Measurements from ENCODE around the gene IL17REL.
A peak's percentile ranks its signal among the peaks of the same experiment; 100 is the strongest.
"Not testable (repeated sequence)": the region's sequence is repeated elsewhere in the genome, so short reads cannot be mapped to it uniquely, and the experiment has no call there.

The IL17REL gene

DNA sequence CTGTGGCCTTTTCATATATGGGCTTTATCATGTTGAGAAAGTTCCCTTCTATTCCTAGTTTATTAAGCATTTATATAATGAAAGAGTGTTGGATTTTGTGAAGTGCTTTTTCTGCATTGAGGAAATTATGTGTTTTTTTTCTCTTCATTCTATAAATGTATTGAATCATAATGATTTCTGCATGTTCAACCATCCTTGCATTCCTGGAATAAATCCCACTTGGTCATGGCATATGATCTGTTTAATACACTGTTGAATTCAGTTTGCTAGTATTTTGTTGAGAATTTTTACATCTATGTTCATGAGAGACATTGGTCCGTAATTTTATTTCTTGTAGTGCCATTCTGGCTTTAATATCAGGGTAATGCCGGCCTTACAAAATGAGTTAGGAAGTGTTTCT is 26.2 kb downstream of the IL17REL start:
- DNase-seq (ENCODE audit: low read depth): no peak

DNA sequence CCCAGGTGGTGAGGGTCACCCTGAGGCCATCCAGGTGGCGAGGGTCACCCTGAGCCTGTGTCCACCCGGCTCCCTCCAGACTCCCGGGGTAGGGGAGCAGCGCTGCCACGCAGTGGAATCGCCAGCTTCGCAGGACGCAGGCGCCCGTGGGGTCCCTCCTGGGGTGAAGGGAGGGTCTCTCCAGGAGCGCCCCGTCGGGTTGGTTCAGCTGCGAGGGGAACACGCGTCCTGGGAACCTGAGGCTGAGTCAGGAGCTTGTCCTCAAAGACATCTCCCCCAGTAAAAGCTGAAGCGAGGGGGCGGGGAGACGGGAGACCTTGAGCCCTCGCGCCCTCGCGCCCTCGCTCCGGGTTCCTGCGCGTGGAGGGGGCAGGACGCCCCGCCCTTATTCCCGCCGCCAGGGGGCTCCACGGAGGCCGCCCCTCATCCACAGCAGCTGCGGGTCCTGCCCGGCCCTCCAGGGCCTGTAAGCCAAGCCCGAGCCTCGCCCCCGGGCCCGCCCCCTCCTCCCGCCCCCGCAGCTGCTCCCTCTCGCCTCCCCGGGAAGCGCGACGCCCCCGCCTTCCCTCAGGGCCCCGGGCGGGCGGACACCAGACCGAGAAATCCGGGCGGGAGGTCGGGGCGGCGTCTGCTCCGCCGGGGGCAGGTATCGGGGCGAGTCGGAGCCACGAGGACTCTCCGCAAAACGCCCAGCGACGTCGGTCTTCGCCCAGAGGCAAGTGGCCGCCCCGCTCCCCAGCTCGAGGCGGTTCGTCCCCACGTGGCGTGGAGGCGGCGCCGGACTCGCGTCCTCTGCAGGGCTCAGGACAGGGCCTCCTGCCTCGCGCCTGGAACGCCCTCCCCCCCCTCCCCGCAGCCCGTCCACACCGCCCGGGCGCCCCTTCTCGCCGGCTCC is 29.2 kb downstream of the IL17REL start:
- no peak for DNase-seq (ENCODE audit: low read depth)

DNA sequence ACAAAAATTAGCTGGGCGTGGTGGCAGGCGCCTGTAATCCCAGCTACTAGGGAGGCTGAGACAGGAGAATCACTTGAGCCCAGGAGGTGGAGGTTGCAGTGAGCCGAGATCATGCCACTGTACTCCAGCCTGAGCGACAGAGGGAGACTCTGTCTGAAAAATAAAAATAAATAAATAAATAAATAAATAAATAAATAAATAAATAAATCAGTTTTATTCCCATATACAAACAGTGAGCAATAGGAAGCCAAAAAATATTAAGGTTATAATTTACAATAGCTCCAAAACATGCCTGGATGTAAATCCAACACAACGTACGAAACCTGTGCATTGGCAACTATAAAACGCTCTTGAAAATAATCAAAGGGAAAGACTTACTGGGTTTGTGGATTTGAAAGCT is 30.8 kb downstream of the IL17REL start:
- DNase-seq (ENCODE audit: low read depth): not testable (repeated sequence)

DNA sequence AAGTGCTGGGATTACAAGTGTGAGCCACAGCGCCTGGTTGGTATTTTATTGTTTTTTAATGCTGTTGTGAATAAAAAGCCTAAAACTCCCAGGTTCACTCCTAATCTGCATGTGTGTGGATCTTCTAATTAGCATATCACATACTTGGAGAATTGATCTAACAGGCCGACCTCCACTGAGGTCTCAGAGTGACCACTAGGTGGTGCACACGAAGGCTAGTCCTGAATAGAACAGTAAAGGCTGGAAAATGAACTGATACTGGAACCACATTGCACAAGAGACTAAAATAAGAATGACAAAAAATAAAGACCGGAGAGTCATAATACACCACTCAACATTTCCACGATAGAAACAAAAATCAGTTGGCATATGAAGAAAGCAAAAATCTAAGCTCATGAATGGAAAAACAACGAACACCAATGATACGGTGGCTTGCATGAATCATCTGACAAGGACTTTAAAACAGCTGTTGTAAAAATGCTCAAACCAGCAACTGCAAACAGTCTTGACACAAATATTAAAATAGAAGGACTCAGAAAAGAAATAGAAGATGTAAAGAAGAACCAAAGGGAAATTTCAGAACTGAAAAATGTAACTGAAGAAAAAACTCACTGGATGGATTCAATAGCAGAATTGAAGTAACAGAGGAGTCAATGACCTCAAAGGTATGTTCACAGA is 32.8 kb downstream of the IL17REL start:
- peak; percentile 51 for DNase-seq (ENCODE audit: low read depth)

DNA sequence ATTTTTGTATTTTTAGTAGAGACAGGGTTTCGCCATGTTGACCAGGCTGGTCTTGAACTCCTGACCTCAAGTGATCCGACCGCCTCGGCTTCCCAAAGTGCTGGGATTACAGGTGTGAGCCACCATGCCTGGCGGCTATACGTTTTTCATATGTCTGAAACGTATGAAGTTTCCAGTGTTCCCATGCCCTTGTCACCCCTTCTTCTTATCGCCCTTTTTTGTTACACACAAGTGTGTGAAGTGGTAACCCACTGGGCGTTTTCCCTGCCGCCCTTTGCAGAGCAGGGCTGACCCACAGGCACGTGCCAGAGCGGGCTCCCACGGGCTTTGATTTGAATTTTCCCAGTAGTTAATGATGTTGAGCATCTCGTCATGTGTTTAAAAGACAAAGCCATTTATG is 35.0 kb downstream of the IL17REL start:
- DNase-seq (ENCODE audit: low read depth): no peak

DNA sequence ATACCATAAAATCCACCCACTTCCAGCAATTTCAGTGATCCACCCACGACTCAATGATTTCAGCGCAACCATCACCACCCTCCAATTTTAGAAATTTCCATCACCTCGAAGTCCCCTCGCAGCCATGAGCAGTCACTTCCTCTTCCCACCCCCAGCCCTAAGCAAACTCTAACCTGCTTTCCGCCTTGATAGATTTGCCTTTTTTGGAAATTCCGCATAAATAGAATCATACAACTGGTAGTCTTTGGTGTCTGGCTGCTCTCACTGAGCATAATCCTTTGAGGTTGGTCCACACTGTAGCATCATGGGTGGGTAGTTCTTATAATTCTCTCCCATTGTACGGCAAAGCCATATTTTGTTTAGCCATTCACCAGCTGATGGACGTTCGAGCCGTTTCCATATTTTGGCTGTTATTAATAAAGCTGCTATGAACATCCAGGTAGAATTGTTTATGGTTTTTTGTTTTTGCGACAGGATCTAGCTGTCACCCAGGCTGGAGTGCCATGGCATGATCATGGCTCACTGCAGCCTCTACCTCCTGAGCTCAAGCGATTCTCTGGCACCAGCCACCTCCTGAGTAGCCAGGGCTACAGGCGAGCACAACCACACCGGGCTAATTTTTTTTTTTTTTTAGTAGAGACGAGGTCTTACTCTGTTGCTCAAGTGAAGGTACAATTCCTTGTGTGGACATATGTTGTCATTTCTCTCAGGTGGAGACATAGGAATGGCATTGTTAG is 36.0 kb downstream of the IL17REL start:
- no peak for DNase-seq (ENCODE audit: low read depth)

DNA sequence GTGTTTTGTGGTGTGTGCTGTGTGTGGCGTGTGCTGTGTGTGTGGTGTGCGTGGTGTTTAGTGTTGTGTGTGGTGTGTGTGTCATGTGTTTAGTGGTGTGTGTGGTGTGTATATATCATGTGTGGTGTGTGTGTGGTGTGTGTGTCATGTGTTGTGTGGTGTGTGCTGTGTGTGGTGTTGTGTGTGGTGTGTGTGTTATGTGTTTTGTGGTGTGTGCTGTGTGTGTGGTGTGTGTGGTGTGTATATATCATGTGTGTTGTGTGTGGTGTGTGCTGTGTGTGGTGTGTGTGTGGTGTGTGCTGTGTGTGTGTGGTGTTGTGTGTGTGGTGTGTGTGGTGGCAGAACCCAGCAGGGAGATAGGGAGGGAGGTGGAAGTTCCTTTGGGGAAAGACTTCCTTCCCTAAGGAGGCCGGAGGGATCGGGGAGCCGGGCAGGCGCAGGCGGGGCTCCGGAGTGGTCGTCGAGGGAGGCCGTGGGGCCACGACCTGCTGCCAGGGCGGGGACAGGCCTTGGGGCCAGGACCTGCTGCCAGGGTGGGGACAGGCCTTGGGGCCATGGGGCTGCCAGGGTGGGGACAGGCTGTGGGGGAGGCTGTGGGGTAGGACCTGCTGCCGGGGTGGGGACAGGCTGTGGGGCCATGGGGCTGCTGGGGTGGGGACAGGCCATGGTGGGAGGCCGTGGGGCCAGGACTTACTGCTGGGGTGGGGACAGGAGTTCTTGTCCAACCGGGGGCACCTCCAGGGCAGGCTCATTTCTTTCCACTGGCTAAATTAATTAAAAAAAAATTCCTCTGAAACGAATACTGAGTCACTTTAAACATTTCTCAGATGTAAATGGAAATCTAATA is 36.8 kb downstream of the IL17REL start:
- DNase-seq (ENCODE audit: low read depth): no peak

DNA sequence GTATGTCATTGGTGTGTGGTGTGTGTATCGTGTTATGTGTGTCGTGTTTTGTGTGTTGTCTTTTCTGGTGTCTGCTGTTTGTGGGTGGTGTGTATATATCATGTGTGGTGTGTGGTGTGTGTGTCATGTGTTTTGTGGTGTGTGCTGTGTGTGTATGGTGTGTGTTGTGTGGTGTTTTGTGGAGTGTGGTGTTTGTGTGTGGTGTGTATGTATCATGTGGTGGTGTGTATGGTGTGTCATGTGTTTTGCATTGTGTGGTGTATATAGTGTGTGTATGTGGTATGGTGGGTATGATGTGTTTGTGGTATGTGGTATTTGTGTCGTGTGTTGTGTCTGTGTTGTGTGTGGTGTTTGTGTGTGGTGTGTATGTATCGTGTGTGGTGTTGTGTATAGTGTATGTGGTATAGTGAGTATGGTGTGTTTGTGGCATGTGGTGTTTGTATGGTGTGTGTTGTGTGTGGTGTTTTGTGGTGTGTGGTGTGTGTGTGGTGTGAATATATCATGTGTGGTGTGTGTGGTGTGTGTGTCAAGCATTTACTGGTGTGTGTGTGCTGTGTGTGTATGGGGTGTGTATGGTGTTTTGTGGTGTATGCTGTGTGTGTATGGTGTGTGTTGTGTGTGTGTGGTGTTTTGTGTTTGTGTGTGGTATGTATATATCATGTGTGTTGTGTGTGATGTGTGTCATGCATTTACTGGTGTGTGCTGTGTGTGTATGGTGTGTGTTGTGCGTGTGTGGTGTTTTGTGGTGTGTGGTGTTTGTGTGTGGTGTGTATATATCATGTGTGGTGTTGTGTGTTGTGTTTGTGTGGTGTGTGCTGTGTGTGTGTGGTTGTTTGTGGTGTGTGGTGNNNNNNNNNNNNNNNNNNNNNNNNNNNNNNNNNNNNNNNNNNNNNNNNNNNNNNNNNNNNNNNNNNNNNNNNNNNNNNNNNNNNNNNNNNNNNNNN is 39.3 kb downstream of the IL17REL start:
- DNase-seq (ENCODE audit: low read depth): no peak

DNA sequence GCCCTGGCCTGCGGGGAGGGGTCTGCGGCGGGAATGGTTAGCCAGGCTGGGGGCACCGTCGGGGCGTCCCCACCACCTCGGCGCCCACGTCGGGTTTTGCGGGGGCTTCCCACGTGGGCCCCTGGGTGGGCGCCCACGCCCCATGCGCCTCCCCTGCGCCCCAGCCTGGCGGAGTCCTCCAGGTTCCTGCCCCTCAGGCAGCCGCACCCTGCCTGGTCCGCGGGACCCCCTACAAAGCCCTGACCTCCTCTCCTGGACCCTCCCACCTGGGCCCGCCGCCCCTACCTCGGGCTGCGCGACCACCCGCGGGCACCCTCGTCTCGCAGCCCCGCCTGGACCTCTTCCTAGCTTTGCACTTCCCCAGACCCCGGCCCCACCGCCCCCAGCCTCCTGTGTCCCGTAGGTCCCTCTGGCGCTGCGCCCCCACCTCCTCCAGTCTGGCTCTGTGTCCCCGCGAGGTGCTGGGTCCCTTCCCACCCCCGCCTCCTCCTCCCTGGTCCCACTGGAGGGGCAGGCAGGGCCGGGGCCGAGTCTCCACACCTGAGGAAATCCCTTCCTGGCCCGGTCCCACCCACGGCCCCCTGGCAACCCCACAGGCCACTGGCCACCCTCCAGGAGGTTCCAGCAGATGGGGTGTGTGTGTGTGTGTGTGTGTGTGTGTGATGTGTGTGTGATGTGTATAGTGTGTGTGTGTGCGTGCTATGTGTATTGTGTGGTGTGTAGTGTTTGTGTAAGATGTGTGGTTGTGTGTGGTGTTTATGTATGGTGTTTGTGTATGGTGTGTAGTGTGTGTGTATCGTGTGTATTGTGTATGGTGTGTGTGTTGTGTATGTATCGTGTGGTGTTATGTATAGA is 40.2 kb downstream of the IL17REL start:
- no peak for DNase-seq (ENCODE audit: low read depth)

DNA sequence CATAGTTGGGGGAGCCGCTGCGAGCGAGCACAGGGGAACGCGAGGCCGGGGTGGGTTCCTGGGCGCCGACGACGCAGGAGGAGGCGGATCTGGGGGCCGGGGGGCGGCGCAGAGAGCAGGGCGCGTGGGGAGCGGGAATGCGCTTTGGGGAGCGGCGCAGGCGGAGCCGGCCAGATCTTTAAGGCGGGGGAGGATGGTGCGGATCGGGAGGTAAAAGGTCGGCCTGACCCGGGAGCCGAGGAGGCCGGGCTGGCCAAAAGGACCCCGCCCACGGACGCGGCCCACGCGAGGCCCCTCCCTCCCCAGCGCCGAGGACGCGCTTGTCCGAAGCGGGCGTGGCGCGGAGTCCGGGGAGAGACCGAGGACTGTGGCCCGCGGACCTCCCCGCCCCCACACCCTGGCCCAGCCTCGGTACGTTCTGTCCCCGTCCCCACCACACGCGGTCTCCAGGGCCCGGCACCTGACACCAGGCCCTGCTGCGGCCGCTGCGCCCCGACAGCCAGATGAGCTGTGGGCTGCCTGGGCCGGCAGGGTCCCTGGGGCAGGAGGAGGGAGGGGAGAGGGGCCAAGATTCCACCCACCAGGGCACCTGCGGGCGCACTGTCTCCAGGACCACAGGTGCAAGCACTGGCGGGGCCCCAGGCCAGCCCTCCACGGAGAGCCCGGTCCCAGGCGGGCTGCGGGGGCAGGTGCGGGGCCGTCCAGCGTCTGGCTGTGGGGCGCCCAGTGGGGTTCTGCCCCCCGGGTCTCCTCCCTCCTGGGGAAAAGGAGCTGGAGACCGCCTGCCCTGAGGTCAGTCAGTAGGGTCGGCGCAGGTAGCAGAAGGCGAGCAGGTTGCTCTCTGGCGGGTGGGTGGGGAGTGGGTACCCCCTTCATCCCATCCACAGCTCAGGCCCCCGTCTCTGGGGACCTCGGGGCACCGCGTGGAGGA is 41.1 kb downstream of the IL17REL start:
- DNase-seq (ENCODE audit: low read depth): peak; percentile 66

DNA sequence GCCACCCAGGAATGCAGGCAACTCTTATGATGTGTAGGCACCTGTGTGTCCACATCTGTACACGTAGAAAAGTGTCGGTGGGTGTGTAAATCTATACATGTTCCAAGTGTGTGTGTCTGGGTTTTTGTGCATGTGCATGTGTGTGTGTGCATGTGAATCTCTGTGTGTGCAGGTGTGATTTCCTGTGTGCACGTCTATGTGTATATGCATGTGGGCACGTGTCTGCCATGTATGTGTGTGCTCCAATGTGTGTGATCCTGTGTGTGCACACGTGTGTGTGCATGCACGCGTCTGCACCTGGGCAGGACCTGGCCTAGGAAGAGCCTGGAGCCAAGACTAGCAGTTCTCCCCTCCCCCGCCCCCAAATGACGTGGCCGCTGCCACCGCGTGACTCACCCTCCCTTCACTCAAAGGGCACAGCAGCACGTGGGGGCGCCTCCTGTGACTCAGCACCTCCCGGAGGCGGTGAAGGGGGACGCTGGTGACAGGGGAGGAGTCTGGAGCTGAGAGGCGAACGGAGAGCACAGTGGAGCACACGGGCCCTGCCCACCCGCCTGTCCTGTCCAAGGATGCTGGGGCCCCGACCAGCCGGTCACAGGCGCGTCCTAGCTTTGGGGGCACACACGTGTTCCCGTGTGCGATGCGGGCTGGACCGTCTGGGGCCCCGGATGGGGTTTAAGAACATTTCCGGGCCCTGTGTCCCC is 41.9 kb downstream of the IL17REL start:
- DNase-seq (ENCODE audit: low read depth): peak; percentile 98

DNA sequence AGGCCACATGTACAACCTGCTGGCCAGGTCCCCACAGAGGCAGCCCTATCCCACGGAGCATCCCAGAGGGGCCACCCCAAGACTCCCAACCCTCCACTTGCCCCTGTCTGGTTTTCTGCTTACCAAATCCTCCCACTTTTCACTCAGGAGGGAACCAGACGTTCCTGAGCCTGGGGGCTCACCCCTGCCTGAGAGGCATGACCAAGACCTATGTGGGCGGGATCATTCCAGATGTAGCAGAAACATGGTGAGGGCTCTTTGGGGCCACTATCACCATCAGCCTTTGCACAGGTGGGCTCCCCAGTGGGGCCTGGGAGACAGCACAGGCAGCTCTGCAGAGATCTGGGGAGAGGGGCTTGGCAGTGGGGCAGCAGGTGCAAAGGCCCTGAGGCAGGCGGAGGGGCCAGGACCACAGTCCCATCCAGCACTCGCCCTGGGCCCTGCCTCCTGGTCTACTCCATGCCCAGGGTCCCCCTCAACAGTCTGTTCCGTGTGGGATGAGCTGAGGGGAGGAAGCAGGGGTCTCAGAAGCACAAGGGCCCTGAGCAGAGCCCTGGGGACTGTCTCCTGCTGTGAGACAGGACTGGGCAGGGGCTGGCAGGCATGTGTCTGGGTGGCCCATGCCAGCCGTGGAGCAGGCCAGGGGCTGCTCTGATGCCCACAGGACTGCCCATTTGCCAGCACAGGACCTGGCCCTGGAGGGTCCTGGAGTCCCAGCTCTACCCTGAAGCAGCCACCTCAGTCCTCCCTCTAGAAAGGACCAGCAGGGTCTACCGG is 42.6 kb downstream of the IL17REL start:
- DNase-seq (ENCODE audit: low read depth): no peak

DNA sequence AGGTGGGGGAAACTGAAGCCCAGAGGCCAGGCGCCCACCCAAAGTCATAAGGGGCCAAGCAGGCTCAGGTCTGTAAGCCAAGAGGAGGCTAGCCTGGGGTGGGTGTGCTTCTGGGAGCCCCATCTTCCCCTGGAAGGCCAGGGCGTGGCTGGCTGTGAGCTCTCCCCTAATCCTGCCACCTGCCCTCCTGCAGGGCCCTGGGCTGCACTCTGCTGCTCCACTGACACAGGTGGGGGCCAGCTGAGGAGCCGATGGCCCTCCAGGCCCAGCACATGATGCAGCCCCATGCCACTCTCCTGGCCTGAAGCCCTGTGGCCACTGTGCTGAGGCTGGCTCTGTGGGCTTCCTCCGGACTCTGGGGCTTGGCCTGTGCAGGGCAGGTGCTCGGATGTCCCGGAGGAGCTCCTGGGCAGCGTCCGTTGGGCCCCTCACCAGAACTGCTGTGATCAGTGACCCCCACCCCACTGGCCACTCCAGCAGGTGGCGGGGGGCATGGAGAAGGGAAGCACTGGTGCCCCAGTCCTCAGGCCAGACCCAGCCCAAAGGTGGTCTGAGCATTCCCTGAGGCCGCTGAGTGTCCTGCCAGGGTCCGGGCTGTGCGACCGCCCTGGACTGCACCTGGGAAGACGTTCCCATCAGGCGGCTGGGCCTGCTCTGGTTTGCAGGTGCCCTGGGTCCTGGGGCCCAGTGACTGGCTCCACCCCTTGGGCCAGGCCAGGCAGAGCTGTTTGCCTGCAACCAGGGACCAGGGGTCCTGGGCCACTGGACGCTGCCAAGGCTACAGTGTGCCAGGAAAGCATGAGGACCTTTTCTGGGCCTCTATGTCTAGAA is 43.5 kb downstream of the IL17REL start:
- no peak for DNase-seq (ENCODE audit: low read depth)

DNA sequence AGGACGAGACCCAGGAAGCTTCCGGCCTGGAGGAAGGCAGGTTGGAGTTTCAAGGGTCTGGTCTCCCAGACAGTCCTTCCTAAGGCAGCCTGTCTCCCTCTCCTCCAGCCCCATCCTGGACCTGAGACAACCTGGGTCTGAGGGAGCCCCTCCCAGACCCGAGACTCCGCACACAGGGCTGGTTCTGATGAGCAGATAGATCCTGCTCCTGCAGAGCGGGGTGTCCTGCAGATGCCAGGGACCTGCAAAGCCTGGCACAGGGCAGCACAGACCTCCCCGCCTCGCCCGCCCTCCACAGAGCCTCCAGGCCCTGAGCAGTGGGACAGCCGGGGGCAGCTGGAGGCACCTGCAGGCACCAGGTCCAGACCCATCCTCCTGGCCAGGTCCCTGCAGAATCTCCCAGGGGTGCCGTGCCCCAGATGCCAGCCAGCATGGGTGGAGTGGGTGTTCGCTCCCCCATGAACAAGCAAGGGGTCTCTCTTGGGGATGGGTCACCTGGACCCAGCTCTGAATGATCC is 44.2 kb downstream of the IL17REL start:
- no peak for DNase-seq (ENCODE audit: low read depth)

DNA sequence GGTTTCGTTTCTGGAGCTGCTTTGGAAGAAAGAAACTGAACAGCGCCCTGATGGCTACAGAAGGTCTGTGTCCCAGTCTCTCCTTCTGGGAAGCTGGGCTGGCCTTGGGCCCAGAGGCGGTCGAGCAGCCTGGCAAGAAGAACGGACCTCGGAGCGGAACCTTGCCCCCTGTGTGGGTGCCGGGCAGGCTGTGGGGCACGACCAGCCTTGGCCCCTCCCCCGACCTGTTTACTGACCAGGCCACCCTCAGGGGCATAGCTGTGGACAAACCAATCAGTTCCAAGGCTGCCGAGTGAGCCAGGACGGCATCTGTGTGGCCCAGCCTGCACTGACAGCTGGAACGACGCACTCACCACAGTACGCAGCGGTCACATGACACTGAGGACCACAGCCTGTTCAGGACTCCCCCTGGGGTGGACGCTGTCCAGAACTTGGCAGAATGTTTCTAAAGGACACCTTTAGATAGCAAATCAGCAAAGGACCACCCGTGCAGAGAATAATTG is 44.8 kb downstream of the IL17REL start:
- no peak for DNase-seq (ENCODE audit: low read depth)
